ENCODE measurements around the gene KRTAP7-1.

DNA sequence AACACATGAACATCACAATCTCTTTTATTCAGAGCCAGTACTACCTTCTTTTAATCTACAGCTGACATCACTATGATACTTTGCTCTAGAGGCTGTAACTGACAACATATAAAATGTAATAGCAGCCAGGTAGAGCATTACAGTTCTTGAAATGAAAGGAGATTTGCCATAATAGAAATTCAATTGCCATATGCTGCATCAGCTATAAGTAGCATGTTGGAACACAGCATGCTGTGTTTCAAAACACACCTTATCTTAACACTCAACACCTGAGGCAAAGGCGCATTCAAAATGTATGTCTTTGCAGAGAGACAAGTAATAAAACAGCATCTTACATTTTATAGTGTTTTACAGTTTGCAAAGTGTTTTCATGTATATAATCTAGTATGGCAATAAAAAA, 50.3 kb downstream of the KRTAP7-1 start:
- TF ChIP-seq, protein P1, sequence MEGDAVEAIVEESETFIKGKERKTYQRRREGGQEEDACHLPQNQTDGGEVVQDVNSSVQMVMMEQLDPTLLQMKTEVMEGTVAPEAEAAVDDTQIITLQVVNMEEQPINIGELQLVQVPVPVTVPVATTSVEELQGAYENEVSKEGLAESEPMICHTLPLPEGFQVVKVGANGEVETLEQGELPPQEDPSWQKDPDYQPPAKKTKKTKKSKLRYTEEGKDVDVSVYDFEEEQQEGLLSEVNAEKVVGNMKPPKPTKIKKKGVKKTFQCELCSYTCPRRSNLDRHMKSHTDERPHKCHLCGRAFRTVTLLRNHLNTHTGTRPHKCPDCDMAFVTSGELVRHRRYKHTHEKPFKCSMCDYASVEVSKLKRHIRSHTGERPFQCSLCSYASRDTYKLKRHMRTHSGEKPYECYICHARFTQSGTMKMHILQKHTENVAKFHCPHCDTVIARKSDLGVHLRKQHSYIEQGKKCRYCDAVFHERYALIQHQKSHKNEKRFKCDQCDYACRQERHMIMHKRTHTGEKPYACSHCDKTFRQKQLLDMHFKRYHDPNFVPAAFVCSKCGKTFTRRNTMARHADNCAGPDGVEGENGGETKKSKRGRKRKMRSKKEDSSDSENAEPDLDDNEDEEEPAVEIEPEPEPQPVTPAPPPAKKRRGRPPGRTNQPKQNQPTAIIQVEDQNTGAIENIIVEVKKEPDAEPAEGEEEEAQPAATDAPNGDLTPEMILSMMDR (IDR thresholded peaks at IDR 0.05): no peak
- TF ChIP-seq POLR2A (IDR thresholded peaks at IDR 0.05; ENCODE audit: low read depth) (no peak), EP300 (IDR thresholded peaks at IDR 0.05) (no peak)

All from esophagus muscularis mucosa (tissue), 4 donors.